ENCODE measurements around the gene TMEM121.
"Not testable (repeated sequence)": the region's sequence is repeated elsewhere in the genome, so short reads cannot be mapped to it uniquely, and the experiment has no call there.

The TMEM121 gene

DNA sequence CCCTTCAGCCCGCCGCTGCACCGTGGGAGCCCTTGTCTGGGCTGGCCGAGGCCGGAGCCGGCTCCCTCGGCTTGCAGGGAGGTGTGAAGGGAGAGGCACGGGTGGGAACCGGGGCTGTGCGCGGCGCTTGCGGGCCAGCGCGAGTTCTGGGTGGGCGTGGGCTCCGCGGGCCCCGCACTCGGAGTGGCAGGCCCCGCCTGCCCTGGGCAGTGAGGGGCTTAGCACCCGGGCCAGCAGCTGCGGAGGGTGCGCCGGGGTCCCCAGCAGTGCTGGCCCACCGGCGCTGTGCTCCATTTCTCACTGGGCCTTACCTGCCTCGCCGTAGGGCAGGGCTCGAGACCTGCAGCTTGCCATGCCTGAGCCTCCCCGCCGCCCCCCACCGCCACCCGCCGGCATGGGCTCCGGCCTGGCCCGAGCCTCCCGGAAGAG is 21.4 kb downstream of the TMEM121 start:
- peaks cover 0 to 13% (median 3%) of the 10 kb centered on the region in 11 experiments; a peak in 3 of 22 replicates for H3K36me3 ChIP-seq
- H3K4me3 ChIP-seq: no peak overlapping the region
- H4K20me1 ChIP-seq: no peaks in the 10 kb centered on the region
- H3K9me3 ChIP-seq (replicated peaks in 1 of 11): peaks cover 30 to 58% (median 45%) of the 10 kb centered on the region in 11 experiments
- H3K4me2 ChIP-seq: no peak overlapping the region
- H3K27me3 ChIP-seq: no peaks in the 10 kb centered on the region
- H3K9ac ChIP-seq: no peak overlapping the region
- peaks cover 0 to 5% (median 0%) of the 10 kb centered on the region in 10 experiments; a peak in 2 of 20 replicates for H3K4me1 ChIP-seq
- no peak for TF ChIP-seq Cebpa-rat (IDR thresholded peaks at IDR 0.05)
- no peak overlapping the region for H3K27ac ChIP-seq

DNA sequence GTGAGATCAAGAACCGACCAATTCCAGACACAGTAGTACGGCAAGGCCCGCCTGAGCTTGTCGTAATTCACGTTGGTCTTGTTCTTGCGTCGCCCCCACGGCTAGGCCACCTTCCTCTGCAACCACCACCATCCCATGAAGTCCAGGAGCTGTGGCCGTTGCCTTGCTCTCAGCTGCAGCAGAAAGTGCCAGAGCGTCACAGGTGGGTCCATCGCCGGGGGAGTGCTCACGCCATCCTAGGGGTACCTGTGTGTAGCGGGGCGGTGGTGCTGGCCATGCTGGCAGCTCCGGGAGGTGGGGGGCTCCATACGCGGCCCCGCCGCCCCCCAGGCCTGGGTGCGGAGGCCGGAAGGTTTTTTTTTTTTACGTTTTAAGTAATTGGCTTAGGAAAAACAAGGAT is 23.1 kb downstream of the TMEM121 start:
- Histone ChIP-seq H3K9ac (no peak overlapping the region), H3K27me3 (no peaks in the 10 kb centered on the region), H4K20me1 (no peaks in the 10 kb centered on the region), H3K4me1 (peaks cover 0 to 10% (median 0%) of the 10 kb centered on the region in 10 experiments; a peak in 3 of 20 replicates), H3K4me3 (no peak overlapping the region), H3K27ac (no peak overlapping the region), H3K9me3 (replicated peaks in 1 of 11) (peaks cover 16 to 42% (median 29%) of the 10 kb centered on the region in 11 experiments; a peak in 21 of 22 replicates), H3K4me2 (no peak overlapping the region), H3K36me3 (peaks cover 0 to 7% (median 0%) of the 10 kb centered on the region in 11 experiments; a peak in 1 of 22 replicates)
- TF ChIP-seq Cebpa-rat (IDR thresholded peaks at IDR 0.05): no peak

DNA sequence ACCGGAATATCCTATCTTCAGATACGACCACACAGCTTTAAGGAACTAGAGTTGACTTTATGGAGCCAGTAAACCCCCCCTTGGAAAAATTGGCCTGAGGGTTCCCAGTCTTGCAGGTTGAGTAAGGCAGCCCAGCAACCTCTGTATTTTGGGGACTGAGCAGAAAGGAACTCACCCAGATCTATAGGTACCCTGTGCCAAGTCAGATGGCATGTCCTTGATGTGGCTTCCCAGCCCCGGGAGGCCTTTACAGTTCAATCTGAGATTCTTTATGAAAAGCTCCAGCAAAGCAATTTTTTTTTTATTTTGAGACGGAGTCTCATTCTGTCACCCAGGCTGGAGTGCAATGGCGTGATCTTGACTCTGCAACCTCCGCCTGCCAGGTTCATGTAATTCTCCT is 27.6 kb downstream of the TMEM121 start:
- Histone ChIP-seq H3K9me3 (replicated peaks in 1 of 11) (peaks cover 1 to 13% (median 6%) of the 10 kb centered on the region in 11 experiments; a peak in 20 of 22 replicates), H3K4me3 (no peak overlapping the region), H3K36me3 (peaks cover 0 to 6% (median 0%) of the 10 kb centered on the region in 11 experiments; a peak in 1 of 22 replicates), H3K9ac (no peak overlapping the region), H4K20me1 (no peaks in the 10 kb centered on the region), H3K27me3 (no peaks in the 10 kb centered on the region), H3K4me1 (peaks cover 0 to 15% (median 3%) of the 10 kb centered on the region in 10 experiments; a peak in 11 of 20 replicates), H3K4me2 (peak overlapping the region in 1 of 11 experiments; percentile 10; a peak in 1 of 22 replicates), H3K27ac (no peak overlapping the region)
- TF ChIP-seq Cebpa-rat (IDR thresholded peaks at IDR 0.05): no peak

DNA sequence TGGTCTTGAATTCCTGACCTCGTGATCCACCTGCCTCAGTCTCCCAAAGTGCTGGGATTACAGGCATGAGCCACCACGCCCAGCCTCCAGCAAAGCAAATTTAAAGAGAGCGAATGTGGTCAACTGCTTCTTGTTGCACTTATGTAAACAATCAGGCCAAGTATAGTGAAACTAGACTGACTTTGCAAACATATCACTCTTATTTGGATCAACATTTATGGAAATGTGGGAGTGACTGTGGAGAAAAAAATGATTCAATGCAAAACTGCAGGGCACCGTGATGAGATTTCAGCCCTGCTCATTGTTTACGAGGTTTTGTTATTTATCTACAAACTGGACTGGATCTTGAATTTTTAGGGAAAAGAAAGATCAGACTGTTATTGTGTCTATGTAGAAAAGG is 28.1 kb downstream of the TMEM121 start:
- Histone ChIP-seq H3K9me3 (replicated peaks in 1 of 11) (peaks cover 0 to 8% (median 1%) of the 10 kb centered on the region in 11 experiments; a peak in 14 of 22 replicates), H3K9ac (no peak overlapping the region), H3K4me2 (peak overlapping the region in 1 of 11 experiments; percentile 10; a peak in 1 of 22 replicates), H3K27ac (no peak overlapping the region), H3K36me3 (peaks cover 0 to under 1% (median 0%) of the 10 kb centered on the region in 11 experiments; a peak in 1 of 22 replicates), H4K20me1 (no peaks in the 10 kb centered on the region), H3K27me3 (no peaks in the 10 kb centered on the region), H3K4me3 (no peak overlapping the region), H3K4me1 (peaks cover 0 to 19% (median 7%) of the 10 kb centered on the region in 10 experiments; a peak in 12 of 20 replicates)
- TF ChIP-seq Cebpa-rat (IDR thresholded peaks at IDR 0.05): no peak

DNA sequence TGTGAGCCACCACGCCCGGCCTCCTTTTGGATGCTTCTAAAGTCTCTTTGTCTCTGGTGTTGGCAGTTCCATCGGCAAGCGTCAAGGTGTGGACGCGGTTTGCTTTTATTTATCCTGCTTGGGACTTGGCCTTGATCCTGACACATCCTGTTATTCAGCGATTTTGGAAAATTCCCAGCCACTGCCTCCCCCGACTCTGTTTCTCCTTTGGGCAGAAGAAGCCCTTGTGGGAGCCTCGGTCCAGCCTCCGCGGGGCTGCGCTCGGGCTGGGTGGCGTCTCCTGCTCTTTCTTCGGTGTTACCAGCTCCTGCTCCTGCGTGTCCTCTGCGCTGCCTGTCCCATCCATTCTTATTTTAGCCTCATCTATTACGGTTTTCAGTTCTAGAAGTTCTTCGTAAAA is 31.3 kb downstream of the TMEM121 start:
- not testable (repeated sequence) for H3K27ac ChIP-seq; H3K4me3 ChIP-seq; H3K9ac ChIP-seq; H3K36me3 ChIP-seq; H3K27me3 ChIP-seq; H3K9me3 ChIP-seq (replicated peaks in 1 of 11); H4K20me1 ChIP-seq
- H3K4me1 ChIP-seq: peaks cover 0 to 23% (median 7%) of the 10 kb centered on the region in 10 experiments; a peak in 12 of 20 replicates
- peak overlapping the region in 2 of 11 experiments; percentile 10 to 25; a peak in 1 of 22 replicates for H3K4me2 ChIP-seq

DNA sequence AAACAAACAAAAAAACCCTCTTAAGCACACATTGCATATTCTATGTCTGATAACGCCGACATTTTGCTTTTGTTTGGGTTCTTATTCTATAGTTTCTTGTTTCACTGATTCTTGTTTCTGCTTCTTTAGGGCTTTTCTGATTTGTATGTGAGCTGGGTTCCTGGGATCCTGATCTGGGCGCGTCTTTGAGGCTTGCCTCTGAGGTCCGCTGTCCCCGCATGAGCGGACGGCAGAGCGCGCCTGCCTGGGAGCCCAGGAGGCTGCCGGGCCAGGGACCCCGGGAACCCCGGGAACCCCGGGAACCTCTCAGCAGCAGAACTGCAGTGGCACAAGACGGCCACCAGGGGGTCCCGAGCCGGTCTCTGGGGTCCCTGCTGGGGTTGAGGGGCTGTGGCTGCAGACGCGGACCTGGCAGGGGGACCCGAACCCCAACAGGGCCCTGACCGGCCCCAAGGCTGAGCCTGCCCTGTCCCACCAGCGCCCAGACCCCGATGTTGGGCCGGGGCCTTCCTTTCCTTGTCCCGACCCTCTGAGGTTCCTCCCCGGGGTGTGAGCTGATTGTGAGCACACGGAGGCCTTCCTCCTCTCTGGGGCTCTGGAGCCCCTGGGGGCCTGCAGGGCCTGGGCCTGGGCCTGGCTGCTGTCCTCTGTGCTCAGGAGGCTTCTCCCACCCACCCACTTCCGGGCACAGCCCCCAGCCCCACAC is 32.2 kb downstream of the TMEM121 start:
- H3K27ac ChIP-seq: peak overlapping the region in 8 of 11 experiments; percentile 61 to 73 (median 68); a peak in 13 of 22 replicates
- not testable (repeated sequence) for H3K36me3 ChIP-seq; H4K20me1 ChIP-seq; H3K9me3 ChIP-seq (replicated peaks in 1 of 11); H3K27me3 ChIP-seq
- peak overlapping the region; percentile 25 to 61 (median 40); a peak in 14 of 20 replicates for H3K4me3 ChIP-seq
- peak overlapping the region in 10 of 11 experiments; percentile 42 to 75 (median 72); a peak in 16 of 22 replicates for H3K9ac ChIP-seq
- H3K4me1 ChIP-seq: peaks cover 0 to 23% (median 7%) of the 10 kb centered on the region in 10 experiments; a peak in 12 of 20 replicates
- peak overlapping the region; percentile 70 to 91 (median 80) for H3K4me2 ChIP-seq

DNA sequence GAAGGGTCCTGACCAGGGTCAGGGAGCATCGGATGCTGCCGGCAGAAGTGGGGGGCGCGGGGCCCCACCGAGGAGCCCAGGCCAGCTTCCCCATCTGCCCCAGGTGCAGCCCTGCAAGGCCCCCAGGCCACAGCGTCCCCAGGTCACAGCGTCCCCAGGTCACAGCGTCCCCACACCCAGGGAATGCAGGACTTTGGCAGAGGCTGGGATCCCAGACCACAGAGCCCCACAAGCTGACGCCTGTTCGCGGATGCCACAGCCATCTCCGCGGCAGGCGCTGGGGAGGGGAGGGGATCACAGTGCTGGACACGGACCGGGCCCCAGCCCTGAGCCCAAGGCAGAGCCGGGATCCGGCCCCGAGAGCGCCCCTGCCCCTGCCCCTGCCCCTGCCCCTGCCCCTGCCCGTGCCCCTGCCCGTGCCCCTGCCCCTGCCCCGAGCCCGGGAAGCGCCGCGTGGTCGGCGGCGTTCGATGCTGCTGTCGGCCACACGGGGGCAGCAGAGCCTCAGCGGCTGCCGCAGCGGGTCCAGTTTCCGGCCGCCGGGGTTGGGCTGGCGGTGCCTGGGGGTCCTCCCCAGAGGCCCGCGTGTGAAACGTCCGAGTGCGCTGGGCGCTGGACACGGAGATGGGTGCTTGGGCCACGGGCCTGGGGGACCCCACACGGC is 33.1 kb downstream of the TMEM121 start:
- Histone ChIP-seq H3K27ac (peak overlapping the region in 9 of 11 experiments; percentile 40 to 73 (median 67); a peak in 13 of 22 replicates), H3K4me3 (peak overlapping the region; percentile 25 to 61 (median 40); a peak in 15 of 20 replicates), H3K9ac (peak overlapping the region in 10 of 11 experiments; percentile 48 to 75 (median 72); a peak in 17 of 22 replicates), H3K4me2 (peak overlapping the region; percentile 70 to 91 (median 80)), H3K4me1 (peaks cover 0 to 17% (median 7%) of the 10 kb centered on the region in 10 experiments; a peak in 12 of 20 replicates)
- not testable (repeated sequence) for H3K27me3 ChIP-seq; H3K9me3 ChIP-seq (replicated peaks in 1 of 11); H3K36me3 ChIP-seq; H4K20me1 ChIP-seq

DNA sequence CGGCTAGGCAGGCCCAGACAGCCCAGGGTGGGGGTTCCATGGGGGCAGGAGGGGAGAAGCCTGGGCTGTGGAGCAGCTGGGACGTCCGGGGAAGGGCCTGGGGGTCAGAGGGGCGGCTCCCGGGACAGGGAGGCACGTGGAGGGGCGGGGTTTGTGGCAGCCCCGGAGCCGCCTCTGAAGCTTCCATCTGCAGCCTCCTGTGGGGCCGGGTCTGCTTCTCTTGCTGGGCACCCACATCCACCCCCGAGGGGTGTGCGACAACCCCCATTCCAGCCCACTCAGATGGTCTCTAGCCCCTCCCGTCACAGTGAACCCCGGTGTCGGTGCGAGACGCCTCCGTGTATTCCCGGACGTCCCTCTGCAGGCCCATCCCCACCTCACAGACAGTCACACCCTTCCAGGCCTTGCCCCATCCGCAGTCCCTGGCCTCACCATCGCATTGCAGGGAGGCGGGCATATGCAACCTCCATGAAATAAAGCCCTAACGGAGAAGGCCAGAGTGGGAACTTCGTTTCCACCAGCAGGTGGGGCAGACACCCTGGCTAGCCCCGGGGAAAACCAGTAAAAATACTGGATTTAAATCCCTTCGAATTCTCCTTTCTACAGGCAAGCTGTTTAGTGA is 33.8 kb downstream of the TMEM121 start:
- H3K4me3 ChIP-seq; H3K4me2 ChIP-seq; H4K20me1 ChIP-seq; H3K9ac ChIP-seq; H3K36me3 ChIP-seq; H3K27ac ChIP-seq; H3K27me3 ChIP-seq; H3K9me3 ChIP-seq (replicated peaks in 1 of 11): not testable (repeated sequence)
- H3K4me1 ChIP-seq: peaks cover 0 to 17% (median 7%) of the 10 kb centered on the region in 10 experiments; a peak in 12 of 20 replicates

DNA sequence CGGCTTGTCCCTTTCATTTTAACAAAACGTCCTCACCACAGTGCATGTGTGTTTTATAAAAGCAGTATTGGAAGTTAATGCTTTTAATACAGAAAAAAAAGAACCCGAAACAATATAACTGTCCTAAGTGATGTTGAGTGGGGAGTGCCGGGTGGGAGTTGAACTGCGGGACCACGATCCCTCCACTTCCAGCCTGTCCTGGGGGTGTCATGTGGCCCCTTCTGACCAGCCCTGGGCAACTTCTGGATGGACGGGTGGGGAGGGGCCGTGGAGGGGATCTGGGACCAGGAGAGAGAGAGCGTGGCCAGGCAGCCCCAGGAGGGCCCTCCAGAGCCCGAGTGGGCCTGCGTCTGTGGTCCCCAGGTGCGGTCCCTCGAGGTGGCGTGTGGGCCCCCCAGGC is 35.0 kb downstream of the TMEM121 start:
- H3K9ac ChIP-seq; H3K27ac ChIP-seq; H3K36me3 ChIP-seq; H3K27me3 ChIP-seq; H3K4me3 ChIP-seq; H3K9me3 ChIP-seq (replicated peaks in 1 of 11); H4K20me1 ChIP-seq: not testable (repeated sequence)
- Histone ChIP-seq H3K4me2 (peak overlapping the region in 4 of 11 experiments; percentile 28 to 43 (median 40); a peak in 5 of 22 replicates), H3K4me1 (peaks cover 0 to 17% (median 7%) of the 10 kb centered on the region in 10 experiments; a peak in 12 of 20 replicates)

Data from BLaER1 treated with 17β-estradiol and CSF1 and Interleukin-3, amounts not matched to agents 10 nM and 100 nM (cell line).